Heart left ventricle (tissue), 16 donors: Measurements from ENCODE around the gene DNAH1. TPM values are rescaled to one million over a fixed set of nuclear protein-coding genes. Genes with fewer than 3 reads are reported as not detected.

Experiments used
- ATAC-seq, 4 donors: fragments of 200-7000 bp; cut with Tn5 transposase; one replicate each; pipeline ENCODE4 v1.9.1; 2020 to 2022; ENCODE audit warnings: moderate library complexity in 4 of 4, mild to moderate bottlenecking in 3 of 4, moderate number of reproducible peaks in 1 of 4
- DNase-seq, 5 donors: peaks; one replicate each; pipeline ENCODE4 v3.0.0-alpha.2; 2020
- H3K27ac ChIP-seq, 12 donors: fragments of 200-600 bp; sonication (generic) in 4 of 12; one replicate each; pipeline versions ENCODE4 v1.5.0 to v1.8.0; 2016 to 2022; ENCODE audit warnings: mild to moderate bottlenecking in 2 of 12
- H3K27me3 ChIP-seq, 9 donors: fragments of 200-600 bp; sonication (generic) in 2 of 9; one replicate each; pipeline versions ENCODE4 v1.5.1 to v1.8.0; 2016 to 2022; ENCODE audit warnings: mild to moderate bottlenecking in 3 of 9
- H3K36me3 ChIP-seq, 9 donors: fragments of 200-600 bp; sonication (generic) in 2 of 9; one replicate each; pipeline versions ENCODE4 v1.5.0 to v1.8.0; 2018 to 2022; ENCODE audit warnings: mild to moderate bottlenecking in 2 of 9
- H3K4me1 ChIP-seq, 12 donors: fragments of 200-600 bp; sonication (generic) in 4 of 12; one replicate each; pipeline versions ENCODE4 v1.5.0 to v1.8.0; 2016 to 2022; ENCODE audit warnings: mild to moderate bottlenecking in 3 of 12
- H3K4me3 ChIP-seq, 12 donors: fragments of 200-600 bp; sonication (generic) in 4 of 12; one replicate each; pipeline versions ENCODE4 v1.5.0 to v1.8.0; 2017 to 2022; ENCODE audit warnings: mild to moderate bottlenecking in 9 of 12, moderate library complexity in 4 of 12
- H3K9me3 ChIP-seq, 12 donors: fragments of 200-600 bp; sonication (generic) in 4 of 12; one replicate each; pipeline versions ENCODE4 v1.5.0 to v1.8.0; 2016 to 2022; ENCODE audit warnings: mild to moderate bottlenecking in 1 of 12
- POLR2A ChIP-seq, 2 donors: fragments of 450-650 bp; IDR thresholded peaks; one replicate each; pipeline ENCODE4 v1.6.1; 2017; ENCODE audit warnings: antibody characterized with exemption in 2 of 2, mild to moderate bottlenecking in 2 of 2, moderate library complexity in 2 of 2
- WGBS, 4 donors: extraction: QIAGEN DNeasy Blood & Tissue Kit in 2 of 4; methylation state at CpG; one replicate each; pipeline versions ENCODE4 v1.1.5 to v1.1.7; 2013 to 2018; 5-methylcytosine and 5-hydroxymethylcytosine counted together
- intact Hi-C, 10 donors: fragments of 100-400 bp; cut with DNase I; formaldehyde crosslinking; loops; one replicate each; pipeline versions ENCODE4 v1.11.1 to v1.14.2; 2022
- polyA plus RNA-seq, 2 donors: library from polyadenylated mRNA; stranded (reverse); fragments of 200-250 nt; gene quantifications; one replicate each; pipeline ENCODE4 v1.2.3, GENCODE V29; 2013
- total RNA-seq, 9 donors: library from RNA; depleted of rRNA in 2 of 9; stranded (reverse); fragments of >200 nt in 2 of 9; fragmentation: NEBNext Ultra II Directional in 3 of 9; extraction: Animal tissue kit (Norgen Biotek cat#: 25700) in 3 of 9; gene quantifications; one replicate each; pipeline versions ENCODE4 v1.1.0 to v1.2.4, GENCODE V29; 2016 to 2023
- TF ChIP-seq, protein P1 (sequence below), 12 donors: fragments of 200-600 bp; sonication (generic) in 4 of 12; IDR thresholded peaks; one replicate each; pipeline versions ENCODE4 v1.5.0 to v1.8.0; 2018 to 2022; ENCODE audit warnings: antibody characterized with exemption in 12 of 12, mild to moderate bottlenecking in 5 of 12
- donor health status: ischemic (EF 13 %, LVEDD 7.1; RV severe dilation, severe dysfunction).
- donor health status: healthy with polysubstance abuse.
- donor health status: DM: no; HTN: yes; CAD: no.
- donor health status: DM: no; HTN: no; CAD: no.
- donor health status: ischemic (EF 25% LVEDD 6.9; RV normal size, moderate dysfunction).
- donor health status: ischemic (EF 25% LVEDD 5.7; RV mildly dilated, moderate dysfunction).
- donor health status: healthy.
- donor health status: DM: yes; HTN: yes; CAD: no.
- donor health status: ischemic (EF 35%, LVEDD 5.7; RV mildly dilated, moderate dysfunction).
- donor health status: nonischemic (EF 11% LVEDD 7.7; RV severe dilation, severe dysfunction).
- donor health status: DM: yes; HTN: yes; CAD: no.
- donor health status: PGD.
- donor health status: ischemic (EF 29% LVEDD 5.4; RV normal size, mild dysfunction).
- donor health status: nonischemic (EF 23%, LVEDD 6.1; RV moderate dilation, normal function).

DNAH1 gene
- total and polyA plus RNA-seq, 11 donors: 0.95 to 6.6 (median 2.8) TPM

DNA sequence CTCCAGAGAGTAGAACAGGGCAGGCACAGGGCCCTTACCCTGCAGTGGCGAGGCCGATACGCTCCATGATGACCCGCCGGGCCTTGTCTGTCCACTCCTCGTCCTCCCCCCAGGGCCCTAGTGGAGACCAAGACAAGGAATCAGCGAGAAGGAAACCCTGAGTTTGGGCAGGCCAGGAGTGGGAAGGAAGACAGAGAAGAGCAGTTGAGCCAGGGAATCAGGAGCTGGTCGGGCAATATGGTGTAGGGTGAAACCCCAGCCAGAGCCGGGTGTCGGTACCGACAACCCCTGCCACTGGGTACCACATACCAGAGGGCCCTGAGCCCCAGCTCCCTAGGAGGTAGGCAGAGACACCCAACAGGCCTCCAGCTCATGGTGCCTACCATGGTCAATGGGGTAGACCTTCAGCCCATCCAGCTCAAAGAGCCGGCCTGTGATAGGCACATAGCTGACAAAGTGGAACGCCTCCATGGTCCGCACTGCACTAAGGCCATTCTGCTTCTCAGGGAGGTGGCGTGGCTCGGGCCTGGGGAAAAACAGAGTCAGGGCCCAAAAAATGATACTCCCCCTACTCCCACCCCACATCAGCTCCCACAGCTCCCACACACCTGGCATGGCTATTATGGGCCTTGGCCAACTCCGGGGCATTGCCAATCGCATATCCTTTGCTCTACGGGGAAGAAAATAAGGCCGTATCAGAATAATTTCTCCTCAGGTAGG is 90.8 kb downstream of the DNAH1 start:
- H3K9me3 ChIP-seq: no peaks in the 10 kb centered on the region
- TF ChIP-seq, protein P1, sequence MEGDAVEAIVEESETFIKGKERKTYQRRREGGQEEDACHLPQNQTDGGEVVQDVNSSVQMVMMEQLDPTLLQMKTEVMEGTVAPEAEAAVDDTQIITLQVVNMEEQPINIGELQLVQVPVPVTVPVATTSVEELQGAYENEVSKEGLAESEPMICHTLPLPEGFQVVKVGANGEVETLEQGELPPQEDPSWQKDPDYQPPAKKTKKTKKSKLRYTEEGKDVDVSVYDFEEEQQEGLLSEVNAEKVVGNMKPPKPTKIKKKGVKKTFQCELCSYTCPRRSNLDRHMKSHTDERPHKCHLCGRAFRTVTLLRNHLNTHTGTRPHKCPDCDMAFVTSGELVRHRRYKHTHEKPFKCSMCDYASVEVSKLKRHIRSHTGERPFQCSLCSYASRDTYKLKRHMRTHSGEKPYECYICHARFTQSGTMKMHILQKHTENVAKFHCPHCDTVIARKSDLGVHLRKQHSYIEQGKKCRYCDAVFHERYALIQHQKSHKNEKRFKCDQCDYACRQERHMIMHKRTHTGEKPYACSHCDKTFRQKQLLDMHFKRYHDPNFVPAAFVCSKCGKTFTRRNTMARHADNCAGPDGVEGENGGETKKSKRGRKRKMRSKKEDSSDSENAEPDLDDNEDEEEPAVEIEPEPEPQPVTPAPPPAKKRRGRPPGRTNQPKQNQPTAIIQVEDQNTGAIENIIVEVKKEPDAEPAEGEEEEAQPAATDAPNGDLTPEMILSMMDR (IDR thresholded peaks at IDR 0.05): no peak
- no peak for TF ChIP-seq POLR2A (IDR thresholded peaks at IDR 0.05)
- 94 to 97% (median 95%) methylated on average over 20 of the region's 20 CpGs for WGBS, 4 donors
- H3K4me1 ChIP-seq: peaks cover 0 to 34% (median 25%) of the 10 kb centered on the region in 12 donors
- DNase-seq: peak in 3 of 5 donors; percentile 23 to 54 (median 24)
- H3K27ac ChIP-seq: no peak overlapping the region
- no peak for ATAC-seq
- H3K36me3 ChIP-seq: peaks cover 0 to 67% (median 63%) of the 10 kb centered on the region in 9 donors
- intact Hi-C loops: loop anchor here in 3 of 10 donors (5.0 to 10.0 kb wide), 4 partner anchors 115 to 922 kb away; partner anchors contain the start of genes GLYCTK (in 1 of the 3) and TWF2 (in 1 of the 3)
- no peaks in the 10 kb centered on the region for H3K27me3 ChIP-seq
- no peak overlapping the region for H3K4me3 ChIP-seq

DNA sequence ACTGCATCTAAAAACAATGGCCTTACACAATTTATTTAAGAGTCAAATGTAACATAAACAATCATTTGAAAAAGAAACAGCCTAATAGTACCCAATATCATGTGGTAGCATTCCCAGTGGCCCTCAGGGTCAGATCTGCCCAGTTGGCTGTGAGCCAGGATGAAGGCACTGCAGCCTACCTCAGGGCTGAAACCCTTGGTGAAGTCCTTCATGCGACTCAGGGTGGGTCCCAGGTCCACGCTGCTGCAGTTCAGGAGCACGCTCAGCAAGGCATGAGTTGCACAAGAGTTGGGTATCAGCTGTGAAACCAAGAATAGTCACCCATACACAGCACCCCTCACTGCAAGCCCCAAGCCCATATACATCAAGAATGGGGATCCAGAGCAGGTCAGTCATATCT is 91.7 kb downstream of the DNAH1 start:
- H3K36me3 ChIP-seq: peaks cover 0 to 58% (median 55%) of the 10 kb centered on the region in 9 donors
- DNase-seq: peak in 2 of 5 donors; percentile 26 to 28
- intact Hi-C loops: loop anchor here in 3 of 10 donors (5.0 to 10.0 kb wide), 4 partner anchors 115 to 923 kb away; partner anchors contain the start of genes GLYCTK (in 1 of the 3) and TWF2 (in 1 of the 3)

DNA sequence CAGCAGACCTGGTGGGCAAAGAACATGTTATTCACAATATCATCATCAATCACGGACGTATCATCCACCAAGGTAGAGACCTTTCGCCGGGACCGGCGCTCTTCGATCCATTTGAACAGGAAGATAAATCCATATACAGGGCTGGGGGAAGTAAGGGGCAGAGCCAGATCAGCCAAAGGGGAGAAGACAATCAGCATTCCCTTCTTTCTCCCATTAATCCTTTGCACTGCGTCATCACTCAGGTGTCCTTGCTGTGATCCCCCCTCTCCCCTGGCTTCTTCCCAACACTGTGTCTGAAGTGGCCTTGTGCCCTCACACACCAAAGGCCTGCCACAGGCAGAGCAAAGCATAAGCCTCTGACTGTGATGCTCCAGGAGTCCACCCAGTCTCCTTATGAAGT is 92.3 kb downstream of the DNAH1 start:
- Histone ChIP-seq H3K4me3 (peak overlapping the region in 4 of 12 donors; percentile 96 to 100 (median 98)), H3K4me1 (peaks cover 0 to 49% (median 36%) of the 10 kb centered on the region in 12 donors), H3K9me3 (no peaks in the 10 kb centered on the region), H3K36me3 (peaks cover 0 to 57% (median 48%) of the 10 kb centered on the region in 9 donors), H3K27me3 (no peaks in the 10 kb centered on the region), H3K27ac (no peak overlapping the region)
- ATAC-seq (no peak), DNase-seq (peak in 2 of 5 donors; percentile 15 to 18)
- TF ChIP-seq, protein P1 (IDR thresholded peaks at IDR 0.05): no peak
- TF ChIP-seq POLR2A (IDR thresholded peaks at IDR 0.05): no peak
- 89 to 92% (median 90%) methylated on average over 8 of the region's 8 CpGs for WGBS, 4 donors
- intact Hi-C loops: loop anchor here in 3 of 10 donors (5.0 to 10.0 kb wide), 4 partner anchors 116 to 924 kb away; partner anchors contain the start of genes GLYCTK (in 1 of the 3) and TWF2 (in 1 of the 3)

More for the DNA sequence above, 91.7 kb downstream of the DNAH1 start:
- no peak for ATAC-seq
- Histone ChIP-seq H3K27ac (no peak overlapping the region), H3K4me1 (peaks cover 0 to 42% (median 31%) of the 10 kb centered on the region in 12 donors), H3K9me3 (no peaks in the 10 kb centered on the region), H3K4me3 (no peak overlapping the region), H3K27me3 (no peaks in the 10 kb centered on the region)
- 83 to 94% (median 87%) methylated on average over 1 to 3 of the region's 3 CpGs for WGBS, 4 donors
- TF ChIP-seq, protein P1 (IDR thresholded peaks at IDR 0.05): no peak
- TF ChIP-seq POLR2A (IDR thresholded peaks at IDR 0.05): no peak

DNA sequence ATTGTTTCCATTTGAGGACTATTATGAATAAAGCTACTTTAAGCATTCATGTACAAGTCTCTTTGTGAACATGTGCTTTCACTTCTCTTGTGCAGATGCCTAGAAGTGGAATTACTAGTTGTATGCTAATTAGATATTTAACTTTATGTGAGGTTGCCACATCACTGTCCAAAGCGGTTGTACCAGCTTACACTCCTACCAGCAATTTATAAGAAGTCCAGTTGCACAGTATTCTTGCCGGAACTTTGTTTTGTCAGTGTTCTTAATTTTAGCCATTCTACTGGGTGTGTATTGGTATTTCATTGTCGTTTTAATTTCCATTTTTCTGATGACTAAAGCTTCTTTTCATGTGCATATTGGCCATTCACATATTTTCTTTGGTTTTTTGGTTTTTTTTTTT is 99.7 kb downstream of the DNAH1 start:
- no peaks in the 10 kb centered on the region for H3K9me3 ChIP-seq
- intact Hi-C loops: no loop called here
- no peak overlapping the region for H3K27ac ChIP-seq
- TF ChIP-seq POLR2A (IDR thresholded peaks at IDR 0.05): no peak
- TF ChIP-seq, protein P1 (IDR thresholded peaks at IDR 0.05): no peak
- H3K4me3 ChIP-seq: no peak overlapping the region
- DNase-seq: no peak
- H3K4me1 ChIP-seq: peaks cover 0 to 29% (median 19%) of the 10 kb centered on the region in 12 donors
- 89 to 94% (median 92%) methylated on average over 3 of the region's 3 CpGs for WGBS, 4 donors
- peaks cover 0 to 23% (median 12%) of the 10 kb centered on the region in 9 donors for H3K36me3 ChIP-seq
- ATAC-seq: no peak
- H3K27me3 ChIP-seq: no peaks in the 10 kb centered on the region
